Measurements from ENCODE around the gene GPC5.

The GPC5 gene

DNA sequence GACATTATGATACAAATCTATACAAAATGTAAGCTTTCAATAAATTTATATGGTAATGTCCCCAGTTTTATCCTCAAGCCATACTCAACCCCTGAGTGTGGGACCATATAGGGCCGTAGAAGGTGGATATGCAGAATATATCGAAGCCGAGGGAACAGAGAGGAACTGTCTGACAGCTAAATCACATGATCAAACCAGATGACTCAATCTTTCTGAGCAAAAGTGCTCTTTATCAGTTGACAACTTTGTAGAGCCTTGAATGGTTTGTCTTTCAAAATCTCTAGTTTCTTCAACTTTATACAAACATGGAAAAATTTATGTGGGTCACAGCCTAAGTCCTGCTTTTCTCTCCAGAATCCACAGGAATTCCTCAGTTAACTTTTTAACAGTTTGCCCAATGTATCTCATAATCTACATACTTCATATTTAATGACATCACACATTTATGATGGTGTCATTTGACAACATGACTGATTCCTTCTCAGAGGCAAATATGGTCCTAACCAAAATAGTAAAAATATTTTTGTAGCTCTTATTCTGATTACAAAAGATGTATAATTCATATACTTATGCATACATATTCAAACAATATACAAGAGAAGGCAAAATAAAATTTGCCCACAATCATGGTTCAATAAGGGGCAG lies 1155.2 kb downstream of the GPC5 start:
- no peak for DNase-seq (ENCODE audit: low read depth)

DNA sequence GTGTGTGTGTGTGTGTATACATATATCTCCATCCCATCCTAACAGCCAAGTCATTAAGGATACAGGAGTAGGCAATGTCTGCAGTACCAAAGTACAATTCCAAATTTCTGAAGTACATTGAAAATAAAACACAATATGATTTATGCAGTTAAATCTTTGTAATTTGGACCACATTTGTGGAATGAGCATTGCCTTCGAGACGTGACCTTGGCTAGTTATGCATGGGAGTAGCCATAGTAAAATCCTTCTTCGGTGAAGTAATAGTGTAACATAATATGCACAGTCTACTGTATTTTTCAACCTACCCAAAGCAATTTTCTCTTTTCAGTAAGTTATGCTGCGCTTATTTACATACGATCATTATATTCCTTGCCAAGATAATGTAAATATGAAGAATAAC lies 1162.5 kb downstream of the GPC5 start:
- no peak for DNase-seq (ENCODE audit: low read depth)

DNA sequence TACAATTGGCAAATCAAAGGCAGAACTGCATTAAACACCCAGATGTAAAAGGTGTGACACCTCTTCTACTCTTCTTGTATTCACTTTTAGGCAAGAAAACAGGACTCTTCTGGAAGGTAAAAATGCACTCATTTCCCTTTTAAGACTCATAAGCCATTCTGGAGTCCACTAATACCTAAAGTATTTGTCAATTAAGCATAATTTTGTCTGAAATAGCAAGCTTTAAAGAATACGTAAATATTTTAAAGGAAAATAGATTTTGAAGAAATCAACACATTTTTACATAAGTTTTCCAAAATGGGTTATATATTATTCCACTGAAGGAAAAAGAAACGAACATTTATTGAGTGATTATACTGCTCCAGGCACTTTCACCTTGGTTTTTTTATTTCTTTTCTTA lies 1166.5 kb downstream of the GPC5 start:
- DNase-seq (ENCODE audit: low read depth) = no peak

GRCh38 chr13:92566767-92567166 lies 1168.3 kb downstream of the GPC5 start:
- DNase-seq (ENCODE audit: low read depth) = no peak

GRCh38 chr13:92572190-92572589 lies 1173.8 kb downstream of the GPC5 start:
- DNase-seq (ENCODE audit: low read depth) = no peak

DNA sequence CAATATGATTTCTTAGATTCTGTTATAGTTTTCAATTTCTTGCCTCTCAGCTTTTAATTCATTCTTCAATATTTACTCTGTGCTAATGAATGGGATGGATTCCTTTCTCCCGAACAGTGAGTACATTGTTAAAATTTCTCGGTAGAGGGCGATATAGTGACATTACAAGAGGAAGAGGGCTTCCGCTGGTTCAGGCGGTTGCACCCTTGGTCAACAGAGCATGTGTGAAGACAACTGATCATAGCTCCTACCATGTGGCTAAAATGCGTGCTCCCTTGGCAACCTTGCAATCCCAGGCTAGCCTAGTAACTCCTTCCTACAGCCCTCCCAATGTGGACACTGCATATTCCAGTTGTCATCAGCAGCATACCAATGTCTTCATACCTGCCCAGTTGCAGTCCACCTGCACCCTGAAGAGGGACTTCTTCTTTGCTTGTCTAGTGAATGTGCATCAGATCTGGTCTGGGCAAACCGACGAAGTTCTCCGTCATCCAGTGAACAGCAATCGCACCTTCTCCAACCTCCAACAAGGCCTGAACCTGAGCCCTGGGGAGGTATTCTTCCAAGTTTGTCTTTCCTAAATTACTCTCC lies 1175.1 kb downstream of the GPC5 start:
- DNase-seq (ENCODE audit: low read depth) = peak; percentile 6

GRCh38 chr13:92574499-92574898 lies 1176.1 kb downstream of the GPC5 start:
- DNase-seq (ENCODE audit: low read depth) = no peak

DNA sequence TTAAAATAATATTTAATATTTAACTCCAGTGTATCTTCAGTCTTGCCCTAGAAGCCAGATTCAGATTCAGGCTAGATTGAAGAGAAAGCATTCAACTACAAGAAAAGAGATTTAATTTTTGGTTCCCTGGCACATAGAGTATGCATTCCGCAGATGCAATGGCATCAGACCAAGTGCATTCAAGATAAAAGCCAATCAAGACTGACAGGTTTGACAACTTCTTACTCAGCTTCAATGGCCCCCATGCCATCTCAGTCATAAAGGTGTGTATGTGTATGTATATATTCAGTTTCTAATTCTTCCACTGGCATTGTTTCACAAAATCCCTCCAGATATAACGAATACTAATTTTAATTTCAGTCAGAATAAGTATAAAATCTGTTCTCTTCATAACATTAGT lies 1177.4 kb downstream of the GPC5 start:
- DNase-seq (ENCODE audit: low read depth) = no peak

- no peak for DNase-seq (ENCODE audit: low read depth)
Measured at GRCh38 chr13:92578358-92578757, 1179.9 kb downstream of the GPC5 start.

DNA sequence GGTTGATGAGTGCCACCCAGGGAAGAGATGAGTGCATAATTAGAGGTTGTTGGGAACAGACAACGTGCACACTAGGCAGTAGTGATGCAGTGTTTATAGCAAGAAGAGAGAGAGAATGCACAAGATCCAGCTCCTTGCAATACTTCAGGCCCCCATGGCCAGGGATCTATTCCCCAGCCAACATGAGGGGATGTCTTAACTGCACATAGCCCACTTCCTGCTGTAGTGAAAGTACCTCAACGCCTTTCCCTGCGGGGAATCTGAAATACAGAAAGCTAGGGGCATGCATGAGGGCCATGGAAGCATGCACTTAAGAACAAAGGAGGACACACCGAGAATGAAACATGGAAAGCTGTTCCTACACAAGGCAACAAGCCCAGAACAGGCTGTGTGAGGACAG lies 1191.5 kb downstream of the GPC5 start:
- DNase-seq (ENCODE audit: low read depth) = no peak

GRCh38 chr13:92590503-92590908 lies 1192.1 kb downstream of the GPC5 start:
- DNase-seq (ENCODE audit: low read depth) = peak; percentile 42

GRCh38 chr13:92591117-92591516 lies 1192.7 kb downstream of the GPC5 start:
- no peak for DNase-seq (ENCODE audit: low read depth)

DNA sequence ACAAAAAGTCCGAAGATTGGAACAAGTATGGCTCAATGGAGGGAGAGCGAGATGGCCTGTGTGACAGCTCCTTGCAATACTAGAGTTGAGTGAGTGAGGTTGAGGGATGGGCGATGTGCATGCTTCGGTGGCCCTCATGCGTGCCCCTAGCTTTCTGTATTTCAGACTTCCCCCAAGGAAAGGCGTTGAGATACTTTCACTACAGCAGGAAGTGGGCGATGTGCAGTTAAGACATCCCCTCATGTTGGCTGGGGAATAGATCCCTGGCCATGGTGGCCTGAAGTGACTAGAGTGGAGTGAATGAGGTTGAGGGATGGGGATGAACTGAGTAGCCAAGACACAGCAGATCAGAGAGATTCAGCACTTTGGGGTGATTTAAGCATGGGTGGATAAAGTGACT lies 1194.3 kb downstream of the GPC5 start:
- DNase-seq (ENCODE audit: low read depth) = no peak

GRCh38 chr13:92602560-92602959 lies 1204.1 kb downstream of the GPC5 start:
- peak; percentile 34 for DNase-seq (ENCODE audit: low read depth)

GRCh38 chr13:92609376-92609775 lies 1211.0 kb downstream of the GPC5 start:
- DNase-seq (ENCODE audit: low read depth) = no peak

DNA sequence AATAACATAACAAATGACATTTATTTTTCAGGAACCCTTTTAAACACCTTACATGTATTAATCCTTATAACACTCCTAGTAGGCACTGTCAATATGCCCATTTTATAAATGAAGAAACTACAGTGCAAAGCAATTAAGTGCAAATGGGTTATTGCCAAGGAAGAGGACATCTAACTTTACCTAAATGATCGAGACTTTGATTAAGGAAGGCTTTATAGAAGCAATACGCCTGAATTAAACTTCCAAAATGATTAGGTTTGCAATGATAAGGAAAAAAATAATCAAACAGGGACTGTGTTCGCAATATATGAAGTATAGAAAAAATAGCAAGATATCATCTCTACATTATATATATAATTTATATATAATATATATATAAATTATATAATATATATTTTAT lies 1214.5 kb downstream of the GPC5 start:
- DNase-seq (ENCODE audit: low read depth) = no peak

DNA sequence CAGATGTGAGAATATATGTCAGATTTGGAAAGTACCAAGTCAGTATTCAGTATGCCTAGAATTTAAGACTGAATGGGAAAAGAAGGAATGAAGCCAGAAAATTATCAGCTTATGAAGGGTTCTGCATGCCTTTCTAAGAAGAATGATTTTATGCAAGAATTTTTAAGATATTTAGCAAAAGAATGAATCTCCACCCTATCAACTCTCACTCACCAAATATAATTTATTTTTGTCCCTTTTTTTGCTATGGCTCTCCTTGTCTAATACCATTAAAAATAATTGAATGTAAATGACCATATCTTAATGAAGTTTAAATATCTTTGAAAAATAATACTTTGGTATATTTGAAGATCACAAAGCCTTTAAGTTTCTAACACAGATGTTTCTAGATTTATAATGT lies 1215.5 kb downstream of the GPC5 start:
- DNase-seq (ENCODE audit: low read depth) = no peak

GRCh38 chr13:92621985-92622384 lies 1223.6 kb downstream of the GPC5 start:
- DNase-seq (ENCODE audit: low read depth) = no peak

DNA sequence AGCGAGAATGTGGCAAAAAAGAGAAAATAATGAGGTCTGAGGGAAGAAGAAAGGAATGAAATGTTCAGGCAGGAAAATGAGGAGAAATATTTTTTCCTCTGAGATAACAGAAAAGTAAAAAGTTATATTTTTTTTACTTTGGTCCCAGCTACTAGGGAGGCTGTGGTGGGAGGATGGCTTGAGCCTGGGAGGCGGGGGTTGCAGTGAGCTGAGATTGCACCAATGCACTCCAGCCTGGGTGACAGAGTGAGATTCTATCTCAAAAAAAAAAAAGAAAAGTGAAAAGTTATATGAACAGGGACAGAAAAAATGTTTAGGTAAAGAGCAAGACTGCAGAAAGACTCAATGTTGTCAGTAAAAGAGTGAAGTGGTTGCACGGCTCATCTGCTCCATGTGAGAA lies 1224.5 kb downstream of the GPC5 start:
- DNase-seq (ENCODE audit: low read depth) = no peak

GRCh38 chr13:92626274-92626673 lies 1227.9 kb downstream of the GPC5 start:
- no peak for DNase-seq (ENCODE audit: low read depth)

GRCh38 chr13:92640936-92641335 lies 1242.5 kb downstream of the GPC5 start:
- DNase-seq (ENCODE audit: low read depth) = peak; percentile 10

DNA sequence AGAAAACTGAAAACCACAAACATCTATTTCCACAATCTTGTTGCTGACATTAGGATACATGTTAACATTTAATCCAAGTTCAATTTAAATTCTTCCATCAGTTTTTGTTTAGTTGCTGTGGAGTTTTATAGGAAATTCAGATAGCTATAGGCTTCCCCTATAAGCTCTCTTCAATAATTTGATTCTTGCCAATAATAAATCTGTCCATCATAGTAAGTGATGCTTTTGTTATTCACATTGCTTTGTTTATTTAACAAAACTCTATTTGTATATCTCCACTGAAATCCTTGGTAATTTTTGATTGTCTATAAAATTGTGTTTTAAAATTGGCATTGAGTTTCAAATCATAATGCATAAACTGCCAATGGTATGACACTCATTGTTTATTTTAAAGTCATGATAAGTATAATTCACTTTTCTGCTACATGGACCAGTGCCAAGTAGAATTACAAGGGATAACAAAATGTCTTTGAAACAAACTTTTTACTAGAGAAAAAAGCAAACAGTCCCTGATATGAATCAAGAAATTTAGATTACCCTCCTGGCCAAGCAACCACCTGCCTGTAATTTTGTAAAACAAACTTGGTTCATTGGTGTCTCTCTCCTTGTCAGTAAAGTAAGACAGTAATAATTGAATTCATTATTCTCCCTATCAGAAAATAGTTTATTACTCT lies 1250.9 kb downstream of the GPC5 start:
- DNase-seq (ENCODE audit: low read depth) = no peak

DNA sequence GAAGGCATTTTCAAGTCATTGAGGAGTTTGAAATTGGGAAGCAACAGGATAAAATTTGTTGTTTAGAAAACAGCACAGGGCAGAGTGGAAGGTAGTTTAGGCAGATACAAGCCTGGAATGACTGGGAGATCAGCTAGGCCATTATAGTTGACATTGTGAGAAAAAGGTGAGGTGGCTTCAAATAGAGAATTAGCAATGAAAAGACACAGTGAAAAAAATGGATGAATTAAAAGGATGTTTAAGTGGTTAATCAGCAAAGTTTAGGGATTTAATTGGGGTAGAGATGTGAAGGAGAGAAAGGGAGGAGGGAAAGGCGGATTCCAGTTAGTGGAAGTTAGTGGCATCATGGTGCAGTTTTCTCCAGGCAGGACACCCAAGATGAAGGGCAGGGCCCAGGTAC lies 1257.7 kb downstream of the GPC5 start:
- no peak for DNase-seq (ENCODE audit: low read depth)

GRCh38 chr13:92656648-92657047 lies 1258.2 kb downstream of the GPC5 start:
- DNase-seq (ENCODE audit: low read depth) = no peak
